Measurements from ENCODE around the gene FBXW10. TPM values are rescaled to one million over a fixed set of nuclear protein-coding genes. Genes with fewer than 3 reads are reported as not detected.
"Not testable (repeated sequence)": the region's sequence is repeated elsewhere in the genome, so short reads cannot be mapped to it uniquely, and the experiment has no call there.

The FBXW10 gene
- total RNA-seq, 4 donors from 2014 or later, result 0.27 TPM; not detected in 3

DNA sequence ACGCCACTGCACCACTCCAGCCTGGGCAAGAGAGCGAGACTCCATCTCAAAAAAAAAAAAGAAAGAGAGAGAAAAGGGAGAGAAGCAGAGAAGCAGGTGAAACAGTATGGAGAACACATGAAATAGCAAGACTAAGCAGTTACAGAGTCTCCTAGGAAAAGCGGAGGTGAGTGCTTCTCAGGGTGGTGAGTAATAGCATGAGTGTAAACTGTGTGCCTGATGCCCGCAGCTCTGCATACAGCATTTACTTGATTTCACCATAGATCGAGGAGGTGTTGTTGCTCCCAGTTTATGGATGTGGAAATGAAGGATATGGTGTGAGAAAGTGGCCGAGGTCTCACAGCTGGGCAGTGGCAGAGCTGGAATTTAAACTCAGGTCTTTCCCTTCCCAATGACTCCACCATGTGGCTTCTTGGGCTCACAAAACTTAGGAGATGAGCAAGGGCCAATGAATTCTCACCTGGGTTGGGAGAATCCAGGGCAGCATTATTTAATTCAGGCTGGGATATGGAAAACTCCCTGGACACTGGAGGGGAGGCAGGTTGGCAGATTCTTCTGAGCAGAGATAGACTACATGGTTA lies 10.1 kb downstream of the FBXW10 start:
- H3K27me3 ChIP-seq; H3K4me3 ChIP-seq; H3K9me3 ChIP-seq; intact Hi-C loops (cut with DNase I; ENCODE audit: low total_unique reads); in situ Hi-C loops (cut with MboI; ENCODE audit: low pct_ligation_motif_present in 1 of 4, low pct_unique_long_range_greater_than_20kb in 1 of 4, low sequenced_read_pairs in 3 of 4); DNase-seq; H3K36me3 ChIP-seq; H3K4me1 ChIP-seq; H3K27ac ChIP-seq: not testable (repeated sequence)
- WGBS, 2 donors (ENCODE audit: low coverage in 1 of 2), result 77 to 81% methylated on average over 5 of the region's 6 CpGs

DNA sequence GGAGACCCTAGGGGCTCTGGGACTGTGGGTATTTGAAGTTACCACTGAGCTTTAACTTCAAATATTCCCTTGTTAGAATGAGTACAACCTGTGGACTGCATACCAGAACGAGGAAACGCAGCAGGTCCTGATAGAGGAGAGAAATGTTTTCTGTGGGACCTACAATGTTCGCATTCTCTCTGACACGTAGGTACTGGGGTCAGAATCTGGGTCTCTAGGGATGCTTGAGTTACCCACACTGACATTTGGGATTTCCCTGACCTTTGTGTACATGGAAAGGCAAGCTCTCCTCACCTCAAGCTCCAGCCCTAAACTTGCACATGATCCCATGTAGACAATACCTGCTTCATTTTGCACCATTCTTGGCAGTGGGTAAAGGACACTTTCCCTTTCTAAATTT lies 12.1 kb downstream of the FBXW10 start:
- in situ Hi-C loops (cut with MboI; ENCODE audit: low pct_ligation_motif_present in 1 of 4, low pct_unique_long_range_greater_than_20kb in 1 of 4, low sequenced_read_pairs in 3 of 4); H3K27ac ChIP-seq; H3K9me3 ChIP-seq; H3K27me3 ChIP-seq; DNase-seq; H3K4me1 ChIP-seq; intact Hi-C loops (cut with DNase I; ENCODE audit: low total_unique reads); H3K4me3 ChIP-seq; H3K36me3 ChIP-seq: not testable (repeated sequence)
- WGBS, 2 donors (ENCODE audit: low coverage in 1 of 2), result 83% methylated on average over 4 of the region's 4 CpGs; no CpG with 5 or more reads in 1 of the 2 donors

DNA sequence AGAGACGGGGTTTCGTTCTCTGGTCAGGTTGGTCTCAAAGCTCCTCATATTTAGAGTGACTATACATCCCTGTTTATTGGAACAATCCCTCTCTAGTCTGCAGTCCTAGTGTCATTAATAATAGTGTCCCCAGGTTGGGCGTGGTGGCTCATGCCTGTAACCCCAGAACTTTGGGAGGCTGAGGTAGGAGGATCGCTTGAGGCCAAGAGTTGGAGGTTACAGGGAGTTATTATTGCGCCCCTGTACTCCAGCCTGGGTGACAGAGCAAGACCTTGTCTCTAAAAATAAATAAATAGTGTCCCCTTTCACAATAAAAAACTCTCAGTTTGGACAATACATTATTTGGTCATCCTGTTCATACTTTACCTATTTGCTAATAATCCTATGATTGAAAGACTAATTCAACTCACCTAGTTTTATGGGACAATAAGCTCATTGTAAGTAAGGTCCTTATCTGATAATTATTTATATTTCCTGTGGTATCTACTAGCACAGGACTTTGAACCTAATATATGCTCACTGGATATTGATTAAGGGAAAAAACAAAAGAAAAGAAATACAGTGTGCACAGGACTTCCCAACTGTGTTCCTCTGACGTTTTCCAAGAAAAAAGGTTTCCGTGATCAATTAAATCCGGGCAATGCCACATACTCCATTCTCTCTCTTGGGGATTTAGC lies 13.7 kb downstream of the FBXW10 start:
- WGBS, 2 donors (ENCODE audit: low coverage in 1 of 2), result 86% methylated on average over 7 to 8 of the region's 8 CpGs
- H3K27ac ChIP-seq; intact Hi-C loops (cut with DNase I; ENCODE audit: low total_unique reads); H3K27me3 ChIP-seq; H3K36me3 ChIP-seq; H3K4me1 ChIP-seq; in situ Hi-C loops (cut with MboI; ENCODE audit: low pct_ligation_motif_present in 1 of 4, low pct_unique_long_range_greater_than_20kb in 1 of 4, low sequenced_read_pairs in 3 of 4); DNase-seq; H3K4me3 ChIP-seq; H3K9me3 ChIP-seq: not testable (repeated sequence)

DNA sequence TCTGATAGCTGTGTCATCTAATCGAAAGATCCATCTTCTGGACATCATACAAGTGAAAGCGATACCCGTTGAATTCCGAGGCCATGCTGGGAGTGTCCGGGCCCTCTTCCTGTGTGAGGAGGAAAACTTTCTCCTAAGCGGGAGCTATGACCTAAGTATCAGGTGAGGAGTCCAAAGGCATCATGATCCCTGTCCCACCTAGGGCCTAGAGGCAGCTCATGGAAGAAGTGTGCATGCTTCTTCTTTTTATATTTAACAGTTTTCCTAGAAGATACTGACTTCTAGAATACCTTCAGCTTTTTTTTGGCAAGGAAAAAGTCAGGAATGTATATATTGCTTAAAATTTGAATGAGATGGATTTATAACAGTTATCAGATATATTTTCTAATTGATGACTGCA lies 14.5 kb downstream of the FBXW10 start:
- H3K4me1 ChIP-seq; H3K4me3 ChIP-seq; in situ Hi-C loops (cut with MboI; ENCODE audit: low pct_ligation_motif_present in 1 of 4, low pct_unique_long_range_greater_than_20kb in 1 of 4, low sequenced_read_pairs in 3 of 4); H3K36me3 ChIP-seq; H3K9me3 ChIP-seq; intact Hi-C loops (cut with DNase I; ENCODE audit: low total_unique reads); H3K27ac ChIP-seq; DNase-seq; H3K27me3 ChIP-seq: not testable (repeated sequence)
- WGBS, 2 donors (ENCODE audit: low coverage in 1 of 2), result 100% methylated on average over 1 of the region's 6 CpGs; no CpG with 5 or more reads in 1 of the 2 donors

DNA sequence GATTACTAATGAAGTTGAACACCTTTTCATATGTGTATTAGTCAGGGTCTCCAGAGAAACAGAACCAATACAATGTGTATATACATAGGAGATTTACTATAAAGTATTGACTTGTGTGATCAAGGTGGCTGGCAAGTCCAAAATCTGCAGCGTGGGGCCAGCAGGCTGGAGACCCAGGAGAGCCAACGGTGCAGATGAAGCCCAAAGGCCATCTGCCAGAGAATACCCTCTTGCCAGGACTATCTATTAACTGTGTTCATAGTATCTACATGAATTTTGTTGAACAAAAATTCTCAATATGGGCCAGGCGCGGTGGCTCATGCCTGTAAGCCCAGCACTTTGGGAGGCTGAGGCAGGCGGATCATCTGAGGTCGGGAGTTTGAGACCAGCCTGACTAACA lies 16.4 kb downstream of the FBXW10 start:
- H3K4me3 ChIP-seq; H3K9me3 ChIP-seq; H3K27me3 ChIP-seq; intact Hi-C loops (cut with DNase I; ENCODE audit: low total_unique reads); DNase-seq; H3K27ac ChIP-seq; in situ Hi-C loops (cut with MboI; ENCODE audit: low pct_ligation_motif_present in 1 of 4, low pct_unique_long_range_greater_than_20kb in 1 of 4, low sequenced_read_pairs in 3 of 4); H3K4me1 ChIP-seq; H3K36me3 ChIP-seq: not testable (repeated sequence)
- WGBS, 2 donors (ENCODE audit: low coverage in 1 of 2), result 90% methylated on average over 6 of the region's 6 CpGs; no CpG with 5 or more reads in 1 of the 2 donors

DNA sequence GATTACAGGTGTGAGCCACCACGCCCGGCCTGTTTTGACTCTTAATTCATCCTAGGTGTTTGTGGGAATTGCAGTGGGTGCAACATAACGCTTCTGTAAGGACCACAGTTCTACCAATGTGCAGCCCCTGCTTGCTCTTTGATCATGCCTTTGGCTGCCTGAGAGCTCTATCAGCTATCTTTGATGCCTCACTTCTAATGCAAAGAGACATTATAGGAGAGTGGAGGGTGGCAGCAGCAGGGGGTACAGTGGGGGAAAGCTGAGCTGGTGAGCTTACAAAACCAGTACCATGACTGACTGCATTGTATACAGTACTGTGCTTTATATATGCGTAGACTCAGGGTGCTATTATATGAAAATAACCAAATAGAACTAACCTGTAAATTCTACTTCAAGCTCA lies 26.7 kb downstream of the FBXW10 start:
- intact Hi-C loops (cut with DNase I; ENCODE audit: low total_unique reads); in situ Hi-C loops (cut with MboI; ENCODE audit: low pct_ligation_motif_present in 1 of 4, low pct_unique_long_range_greater_than_20kb in 1 of 4, low sequenced_read_pairs in 3 of 4); H3K4me3 ChIP-seq; DNase-seq; H3K4me1 ChIP-seq; H3K27me3 ChIP-seq; H3K36me3 ChIP-seq; H3K9me3 ChIP-seq; H3K27ac ChIP-seq: not testable (repeated sequence)
- WGBS, 2 donors (ENCODE audit: low coverage in 1 of 2), result 88% methylated on average over 3 of the region's 4 CpGs; no CpG with 5 or more reads in 1 of the 2 donors

DNA sequence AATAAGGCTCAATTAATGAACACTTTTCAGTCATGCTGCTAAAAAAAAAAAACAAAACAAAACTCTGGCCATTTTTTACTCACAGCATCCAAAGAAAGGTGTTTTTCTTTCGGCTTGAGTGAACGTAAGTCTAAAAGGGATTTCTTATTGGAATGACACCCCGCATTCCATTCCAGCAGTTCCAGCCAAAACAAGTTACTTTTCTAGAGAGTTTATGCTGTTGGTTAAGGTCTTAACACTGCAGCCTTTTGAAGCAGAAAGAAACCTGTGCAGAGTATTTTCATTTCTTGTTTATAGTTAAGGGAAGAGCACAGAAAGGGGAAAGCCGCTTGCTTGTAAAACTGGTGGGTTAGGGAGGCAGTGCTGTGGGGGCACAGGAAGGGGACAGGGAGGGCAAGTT lies 27.2 kb downstream of the FBXW10 start:
- H3K4me1 ChIP-seq; H3K36me3 ChIP-seq; DNase-seq; H3K9me3 ChIP-seq; intact Hi-C loops (cut with DNase I; ENCODE audit: low total_unique reads); H3K27ac ChIP-seq; H3K4me3 ChIP-seq; in situ Hi-C loops (cut with MboI; ENCODE audit: low pct_ligation_motif_present in 1 of 4, low pct_unique_long_range_greater_than_20kb in 1 of 4, low sequenced_read_pairs in 3 of 4); H3K27me3 ChIP-seq: not testable (repeated sequence)
- WGBS, 2 donors (ENCODE audit: low coverage in 1 of 2), result 72% methylated on average over 4 of the region's 4 CpGs

DNA sequence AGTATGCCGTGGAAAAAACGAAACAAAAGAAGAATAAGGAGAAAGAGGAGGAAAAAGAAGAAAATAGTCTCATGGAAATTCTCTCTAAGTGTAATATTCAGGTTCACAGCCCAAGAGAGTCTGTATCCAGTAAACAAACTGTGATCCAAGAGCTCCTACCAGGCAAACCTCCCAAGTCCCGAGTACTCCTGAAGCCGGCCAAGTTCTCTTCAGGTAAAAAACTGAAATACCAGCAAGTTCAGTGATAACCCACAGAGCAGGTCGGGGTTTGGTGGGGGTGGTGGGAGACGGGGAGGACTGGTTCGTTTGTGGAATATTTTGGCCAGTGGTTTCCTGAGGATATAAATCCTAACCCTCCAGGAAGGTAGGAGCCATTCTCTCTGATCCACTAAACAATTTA lies 28.6 kb downstream of the FBXW10 start:
- no peaks in the 10 kb centered on the region for H3K36me3 ChIP-seq
- in situ Hi-C loops (cut with MboI; ENCODE audit: low pct_ligation_motif_present in 1 of 4, low pct_unique_long_range_greater_than_20kb in 1 of 4, low sequenced_read_pairs in 3 of 4), result no loop called here
- DNase-seq, result no peak
- 64 to 80% methylated on average over 2 to 7 of the region's 7 CpGs for WGBS, 2 donors (ENCODE audit: low coverage in 1 of 2)
- H3K4me1 ChIP-seq, result no peaks in the 10 kb centered on the region
- H3K4me3 ChIP-seq, result no peak overlapping the region
- no peaks in the 10 kb centered on the region for H3K9me3 ChIP-seq
- H3K27ac ChIP-seq, result no peak overlapping the region
- no peaks in the 10 kb centered on the region for H3K27me3 ChIP-seq
- TF ChIP-seq POLR2AphosphoS5 (IDR thresholded peaks at IDR 0.05) (no peak), POLR2A (IDR thresholded peaks at IDR 0.05) (no peak), EP300 (IDR thresholded peaks at IDR 0.05; ENCODE audit: low read depth) (no peak)
- TF ChIP-seq, protein P1, sequence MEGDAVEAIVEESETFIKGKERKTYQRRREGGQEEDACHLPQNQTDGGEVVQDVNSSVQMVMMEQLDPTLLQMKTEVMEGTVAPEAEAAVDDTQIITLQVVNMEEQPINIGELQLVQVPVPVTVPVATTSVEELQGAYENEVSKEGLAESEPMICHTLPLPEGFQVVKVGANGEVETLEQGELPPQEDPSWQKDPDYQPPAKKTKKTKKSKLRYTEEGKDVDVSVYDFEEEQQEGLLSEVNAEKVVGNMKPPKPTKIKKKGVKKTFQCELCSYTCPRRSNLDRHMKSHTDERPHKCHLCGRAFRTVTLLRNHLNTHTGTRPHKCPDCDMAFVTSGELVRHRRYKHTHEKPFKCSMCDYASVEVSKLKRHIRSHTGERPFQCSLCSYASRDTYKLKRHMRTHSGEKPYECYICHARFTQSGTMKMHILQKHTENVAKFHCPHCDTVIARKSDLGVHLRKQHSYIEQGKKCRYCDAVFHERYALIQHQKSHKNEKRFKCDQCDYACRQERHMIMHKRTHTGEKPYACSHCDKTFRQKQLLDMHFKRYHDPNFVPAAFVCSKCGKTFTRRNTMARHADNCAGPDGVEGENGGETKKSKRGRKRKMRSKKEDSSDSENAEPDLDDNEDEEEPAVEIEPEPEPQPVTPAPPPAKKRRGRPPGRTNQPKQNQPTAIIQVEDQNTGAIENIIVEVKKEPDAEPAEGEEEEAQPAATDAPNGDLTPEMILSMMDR (IDR thresholded peaks at IDR 0.05), result no peak
- intact Hi-C loops (cut with DNase I; ENCODE audit: low total_unique reads), result no loop called here
